GM12864 (cell line): ENCODE data around the gene KRTAP5-4.
"Not testable (repeated sequence)": the region's sequence is repeated elsewhere in the genome, so short reads cannot be mapped to it uniquely, and the experiment has no call there.

ENCODE experiments used
- DNase-seq: peaks from one replicate; pipeline ENCODE4 v3.0.0-alpha.2; 2011; ENCODE audit warnings: low read depth
- H3K4me3 ChIP-seq: 2 replicates; pipeline ENCODE4 v1.5.1; 2011; ENCODE audit warnings: mild to moderate bottlenecking, low read depth, low read length, control low read depth
- TF ChIP-seq, protein P1 (sequence below): IDR thresholded peaks from 2 replicates; pipeline ENCODE4 v1.5.1; 2011; ENCODE audit warnings: low read depth, mild to moderate bottlenecking, moderate library complexity, low read length, control low read depth, inconsistent platforms; ENCODE audit errors: missing control alignments

Gene KRTAP5-4

DNA sequence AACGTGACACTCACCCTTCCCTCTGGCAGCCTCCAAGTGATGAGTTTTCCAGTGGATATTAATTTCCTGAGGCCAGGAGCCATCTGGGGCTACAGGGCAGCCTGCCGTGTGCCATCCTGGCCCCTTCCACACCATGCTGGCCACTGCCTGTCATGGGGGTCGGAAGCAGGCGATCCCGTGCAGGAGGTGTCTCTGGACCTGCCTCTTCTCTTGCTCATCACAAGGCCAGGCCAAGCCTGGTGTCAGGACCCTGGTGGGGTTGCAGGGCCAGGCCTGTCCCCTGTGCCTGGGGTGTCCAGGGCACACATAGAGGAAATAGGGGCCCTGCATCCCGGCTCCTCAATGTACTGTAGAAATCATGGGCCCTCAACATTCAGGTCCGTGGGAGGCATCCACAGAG is 17.2 kb downstream of the KRTAP5-4 start:
- H3K4me3 ChIP-seq = no peak overlapping the region
- TF ChIP-seq, protein P1, sequence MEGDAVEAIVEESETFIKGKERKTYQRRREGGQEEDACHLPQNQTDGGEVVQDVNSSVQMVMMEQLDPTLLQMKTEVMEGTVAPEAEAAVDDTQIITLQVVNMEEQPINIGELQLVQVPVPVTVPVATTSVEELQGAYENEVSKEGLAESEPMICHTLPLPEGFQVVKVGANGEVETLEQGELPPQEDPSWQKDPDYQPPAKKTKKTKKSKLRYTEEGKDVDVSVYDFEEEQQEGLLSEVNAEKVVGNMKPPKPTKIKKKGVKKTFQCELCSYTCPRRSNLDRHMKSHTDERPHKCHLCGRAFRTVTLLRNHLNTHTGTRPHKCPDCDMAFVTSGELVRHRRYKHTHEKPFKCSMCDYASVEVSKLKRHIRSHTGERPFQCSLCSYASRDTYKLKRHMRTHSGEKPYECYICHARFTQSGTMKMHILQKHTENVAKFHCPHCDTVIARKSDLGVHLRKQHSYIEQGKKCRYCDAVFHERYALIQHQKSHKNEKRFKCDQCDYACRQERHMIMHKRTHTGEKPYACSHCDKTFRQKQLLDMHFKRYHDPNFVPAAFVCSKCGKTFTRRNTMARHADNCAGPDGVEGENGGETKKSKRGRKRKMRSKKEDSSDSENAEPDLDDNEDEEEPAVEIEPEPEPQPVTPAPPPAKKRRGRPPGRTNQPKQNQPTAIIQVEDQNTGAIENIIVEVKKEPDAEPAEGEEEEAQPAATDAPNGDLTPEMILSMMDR = no peak
- no peak for DNase-seq

DNA sequence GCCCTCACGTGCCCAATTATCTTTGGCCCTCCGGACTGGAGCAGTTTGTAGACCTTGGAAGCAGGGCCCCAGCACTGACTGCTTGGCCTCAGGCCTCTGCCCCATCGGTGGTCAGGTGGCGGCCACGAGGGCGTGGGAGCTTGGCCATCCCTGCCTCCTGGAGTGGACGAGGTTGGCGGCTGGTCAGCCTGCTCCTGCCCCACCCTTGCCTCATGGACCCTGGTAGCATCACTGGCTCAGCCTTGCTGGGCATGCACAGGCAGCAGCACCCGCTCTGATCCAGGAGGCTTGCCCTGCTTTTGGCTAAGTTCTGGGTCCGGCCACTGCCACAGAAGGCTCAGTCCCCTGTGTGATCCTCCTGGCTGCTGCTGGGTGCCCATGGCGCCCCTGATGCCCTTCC is 17.8 kb downstream of the KRTAP5-4 start:
- H3K4me3 ChIP-seq = no peak overlapping the region
- no peak for DNase-seq
- TF ChIP-seq, protein P1 = no peak

DNA sequence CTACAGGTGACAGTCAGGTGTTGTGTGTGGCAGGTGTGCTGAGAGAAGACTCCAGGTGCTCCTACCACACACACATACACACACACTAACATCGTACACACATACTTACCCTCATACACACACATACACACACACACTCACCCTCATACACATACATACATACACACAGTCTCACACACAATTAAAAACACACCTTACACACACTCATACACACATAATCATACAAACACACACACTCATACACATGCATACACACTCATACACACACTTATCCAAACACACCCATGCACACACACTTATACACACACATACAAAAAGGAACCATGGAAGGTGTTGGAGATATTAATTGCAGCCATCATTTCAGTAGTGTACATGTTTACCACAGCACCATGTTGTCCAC is 18.3 kb downstream of the KRTAP5-4 start:
- no peak overlapping the region for H3K4me3 ChIP-seq
- TF ChIP-seq, protein P1 = no peak
- DNase-seq = no peak

DNA sequence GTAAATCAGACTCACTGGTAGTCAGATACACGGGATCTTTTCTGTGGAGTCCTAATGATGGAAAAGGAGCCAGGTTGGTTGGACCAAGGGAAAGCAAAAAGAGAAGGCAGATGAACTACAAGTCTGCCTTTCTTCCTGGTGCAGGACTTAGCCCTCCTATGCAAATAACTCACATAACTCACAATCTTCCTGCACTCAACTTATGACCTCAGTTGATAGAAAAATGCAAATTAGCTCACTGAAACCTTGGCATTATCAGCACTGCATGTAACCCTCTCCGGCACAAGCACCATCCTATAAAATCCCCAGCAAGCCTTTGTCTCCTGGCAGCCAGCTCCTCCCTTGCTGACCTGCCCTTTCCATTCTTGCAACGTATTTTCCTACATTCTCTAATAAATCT is 20.3 kb downstream of the KRTAP5-4 start:
- not testable (repeated sequence) for H3K4me3 ChIP-seq, DNase-seq

DNA sequence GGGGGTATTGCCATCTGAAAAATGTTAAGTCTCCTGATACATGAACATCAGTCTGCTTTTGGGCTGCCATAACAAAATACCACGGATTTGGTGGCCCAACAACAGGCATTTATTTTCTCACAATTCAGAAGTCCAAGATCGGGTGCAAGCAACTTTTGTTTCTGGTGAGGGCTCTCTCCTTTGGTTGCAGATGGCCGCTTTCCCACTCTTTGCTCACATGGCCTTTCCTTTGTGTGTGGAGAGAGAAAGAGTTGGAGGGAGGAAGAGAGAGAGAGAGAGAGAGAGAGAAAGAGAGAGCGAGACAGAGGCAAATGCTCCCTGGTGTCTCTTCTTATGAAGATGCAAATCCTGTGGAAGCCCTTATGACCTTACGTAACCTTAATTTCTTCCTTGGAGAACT is 21.3 kb downstream of the KRTAP5-4 start:
- TF ChIP-seq, protein P1 = no peak
- DNase-seq = no peak
- H3K4me3 ChIP-seq = no peak overlapping the region

DNA sequence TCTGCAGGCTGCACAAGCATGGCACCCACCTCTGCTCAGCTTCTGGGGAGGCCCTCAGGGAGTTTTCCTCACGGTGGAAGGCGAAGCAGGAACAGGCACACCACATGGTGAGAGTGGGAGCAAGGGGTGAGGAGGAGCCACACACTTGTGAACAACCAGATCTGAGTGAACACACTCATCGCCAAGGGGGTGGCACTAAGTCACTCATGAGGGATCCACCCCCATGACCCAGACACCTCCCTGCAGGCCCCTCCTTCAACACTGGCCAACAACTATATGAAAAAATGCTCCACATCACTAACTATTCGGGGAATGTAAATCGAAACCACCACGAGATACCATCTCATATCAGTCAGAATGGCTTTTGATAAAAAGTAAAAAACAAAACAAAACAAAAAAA is 23.1 kb downstream of the KRTAP5-4 start:
- TF ChIP-seq, protein P1 = no peak
- DNase-seq = no peak

DNA sequence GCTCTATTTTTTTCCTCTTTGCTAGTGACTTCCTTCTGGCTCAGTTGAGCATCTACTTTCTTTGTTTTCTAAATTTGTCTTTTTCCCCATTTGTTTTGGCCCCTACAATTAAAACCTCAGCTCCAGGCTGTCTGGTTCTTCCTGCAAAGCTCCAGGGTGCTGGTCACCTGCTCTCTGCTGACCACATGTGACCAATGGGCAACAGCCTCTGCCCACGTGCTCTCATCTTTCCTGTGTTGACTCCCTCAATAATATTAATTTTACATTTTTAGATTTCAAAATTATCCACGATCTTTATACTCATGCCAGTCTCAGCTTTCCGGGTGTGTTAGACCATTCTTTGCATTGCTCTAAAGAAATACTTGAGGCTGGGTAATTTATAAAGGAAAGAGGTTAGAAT is 23.5 kb downstream of the KRTAP5-4 start:
- DNase-seq, H3K4me3 ChIP-seq: not testable (repeated sequence)

More for the DNA sequence above, 23.1 kb downstream of the KRTAP5-4 start:
- no peak overlapping the region for H3K4me3 ChIP-seq

DNA sequence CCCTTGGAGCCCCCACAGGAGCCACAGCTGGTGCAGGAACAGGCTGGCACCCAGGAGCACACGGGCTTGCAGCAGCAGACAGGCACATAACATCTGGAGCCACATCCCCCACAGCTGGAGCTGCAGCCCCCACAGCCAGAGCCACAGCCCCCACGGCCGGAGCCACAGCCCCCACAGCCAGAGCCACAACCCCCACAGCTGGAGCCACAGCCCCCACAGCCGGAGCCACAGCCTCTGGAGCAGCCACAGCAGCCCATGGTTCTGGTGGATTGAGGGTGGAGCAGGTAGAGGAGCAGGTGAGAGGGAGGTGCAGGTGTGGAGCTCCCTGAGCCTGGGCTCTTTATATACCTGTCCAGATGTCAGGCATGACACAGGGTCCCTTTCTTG is 24.0 kb downstream of the KRTAP5-4 start, which contains the start of gene KRTAP5-2:
TSS of gene KRTAP5-2 (minus strand) at position 301 of the 387 bp plus-strand sequence. CDS start at position 257, 44 bp downstream.
- TF ChIP-seq, protein P1 = no peak
- no peak for DNase-seq
- H3K4me3 ChIP-seq = no peak within 1 kb of the TSS
